ENCODE data around the gene SLC4A3.

GRCh38 chr2:219680958-219681693, 53.7 kb downstream of the SLC4A3 start:
- TF ChIP-seq, protein P1, sequence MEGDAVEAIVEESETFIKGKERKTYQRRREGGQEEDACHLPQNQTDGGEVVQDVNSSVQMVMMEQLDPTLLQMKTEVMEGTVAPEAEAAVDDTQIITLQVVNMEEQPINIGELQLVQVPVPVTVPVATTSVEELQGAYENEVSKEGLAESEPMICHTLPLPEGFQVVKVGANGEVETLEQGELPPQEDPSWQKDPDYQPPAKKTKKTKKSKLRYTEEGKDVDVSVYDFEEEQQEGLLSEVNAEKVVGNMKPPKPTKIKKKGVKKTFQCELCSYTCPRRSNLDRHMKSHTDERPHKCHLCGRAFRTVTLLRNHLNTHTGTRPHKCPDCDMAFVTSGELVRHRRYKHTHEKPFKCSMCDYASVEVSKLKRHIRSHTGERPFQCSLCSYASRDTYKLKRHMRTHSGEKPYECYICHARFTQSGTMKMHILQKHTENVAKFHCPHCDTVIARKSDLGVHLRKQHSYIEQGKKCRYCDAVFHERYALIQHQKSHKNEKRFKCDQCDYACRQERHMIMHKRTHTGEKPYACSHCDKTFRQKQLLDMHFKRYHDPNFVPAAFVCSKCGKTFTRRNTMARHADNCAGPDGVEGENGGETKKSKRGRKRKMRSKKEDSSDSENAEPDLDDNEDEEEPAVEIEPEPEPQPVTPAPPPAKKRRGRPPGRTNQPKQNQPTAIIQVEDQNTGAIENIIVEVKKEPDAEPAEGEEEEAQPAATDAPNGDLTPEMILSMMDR (IDR thresholded peaks at IDR 0.05 in 8 of 11, conservative IDR thresholded peaks at IDR 0.05 in 3 of 11): no peak
- no peak for TF ChIP-seq POLR2A (IDR thresholded peaks at IDR 0.05)

All from spleen (tissue), 7 donors.